ENCODE data around the gene ADARB1.
A peak's percentile ranks its signal among the peaks of the same experiment; 100 is the strongest.

Gene ADARB1

DNA sequence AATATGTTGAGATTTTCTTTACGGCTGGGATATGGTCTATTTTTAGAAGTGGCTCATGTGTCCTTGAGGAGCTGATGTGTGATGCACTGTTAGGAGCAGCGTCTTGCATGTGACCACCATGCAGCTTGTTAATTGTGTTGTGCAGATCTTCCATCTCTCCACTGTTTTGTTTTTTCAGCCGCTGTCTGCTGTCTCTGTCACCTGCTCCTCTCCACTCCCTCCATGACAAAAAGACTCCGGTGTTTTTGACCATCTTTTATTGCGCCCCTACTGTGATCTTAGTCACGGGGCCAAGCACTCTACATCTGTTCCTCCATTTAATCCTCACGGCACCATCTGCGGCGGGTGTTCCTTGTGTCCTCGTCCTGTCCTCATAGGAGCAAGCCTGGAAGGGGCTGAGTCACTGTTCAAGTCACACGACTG lies 51.8 kb downstream of the ADARB1 start:
- Histone ChIP-seq H3K9me3 (no peaks in the 10 kb centered on the region), H3K4me3 (ENCODE audit: low read depth, low read length) (no peak overlapping the region), H3K27me3 (no peaks in the 10 kb centered on the region), H3K36me3 (no peaks in the 10 kb centered on the region), H3K4me1 (peaks cover 23% of the 10 kb centered on the region)
- DNase-seq: no peak
- no peak for TF ChIP-seq CTCF (IDR thresholded peaks at IDR 0.05; ENCODE audit: low read depth, low read length)

- Histone ChIP-seq H3K9me3 (no peaks in the 10 kb centered on the region), H3K4me3 (ENCODE audit: low read depth, low read length) (no peak overlapping the region), H3K36me3 (no peaks in the 10 kb centered on the region), H3K27me3 (no peaks in the 10 kb centered on the region), H3K4me1 (peaks cover 17% of the 10 kb centered on the region)
- no peak for TF ChIP-seq CTCF (IDR thresholded peaks at IDR 0.05; ENCODE audit: low read depth, low read length)
- no peak for DNase-seq
Measured at GRCh38 chr21:45126983-45127382, 52.6 kb downstream of the ADARB1 start.

- H3K4me3 ChIP-seq (ENCODE audit: low read depth, low read length): no peak overlapping the region
- H3K27me3 ChIP-seq: no peaks in the 10 kb centered on the region
Measured at GRCh38 chr21:45127937-45128336, 53.6 kb downstream of the ADARB1 start.

GRCh38 chr21:45128613-45129188 lies 54.3 kb downstream of the ADARB1 start:
- peaks cover 11% of the 10 kb centered on the region for H3K4me1 ChIP-seq
- no peaks in the 10 kb centered on the region for H3K36me3 ChIP-seq
- H3K27me3 ChIP-seq: no peaks in the 10 kb centered on the region
- DNase-seq: peak; percentile 81
- H3K9me3 ChIP-seq: no peaks in the 10 kb centered on the region
- no peak overlapping the region for H3K4me3 ChIP-seq (ENCODE audit: low read depth, low read length)
- TF ChIP-seq CTCF (IDR thresholded peaks at IDR 0.05; ENCODE audit: low read depth, low read length): peak; percentile 99

More at GRCh38 chr21:45127937-45128336, 53.6 kb downstream of the ADARB1 start:
- no peak for DNase-seq
- TF ChIP-seq CTCF (IDR thresholded peaks at IDR 0.05; ENCODE audit: low read depth, low read length): no peak
- Histone ChIP-seq H3K9me3 (no peaks in the 10 kb centered on the region), H3K4me1 (peaks cover 11% of the 10 kb centered on the region), H3K36me3 (no peaks in the 10 kb centered on the region)

DNA sequence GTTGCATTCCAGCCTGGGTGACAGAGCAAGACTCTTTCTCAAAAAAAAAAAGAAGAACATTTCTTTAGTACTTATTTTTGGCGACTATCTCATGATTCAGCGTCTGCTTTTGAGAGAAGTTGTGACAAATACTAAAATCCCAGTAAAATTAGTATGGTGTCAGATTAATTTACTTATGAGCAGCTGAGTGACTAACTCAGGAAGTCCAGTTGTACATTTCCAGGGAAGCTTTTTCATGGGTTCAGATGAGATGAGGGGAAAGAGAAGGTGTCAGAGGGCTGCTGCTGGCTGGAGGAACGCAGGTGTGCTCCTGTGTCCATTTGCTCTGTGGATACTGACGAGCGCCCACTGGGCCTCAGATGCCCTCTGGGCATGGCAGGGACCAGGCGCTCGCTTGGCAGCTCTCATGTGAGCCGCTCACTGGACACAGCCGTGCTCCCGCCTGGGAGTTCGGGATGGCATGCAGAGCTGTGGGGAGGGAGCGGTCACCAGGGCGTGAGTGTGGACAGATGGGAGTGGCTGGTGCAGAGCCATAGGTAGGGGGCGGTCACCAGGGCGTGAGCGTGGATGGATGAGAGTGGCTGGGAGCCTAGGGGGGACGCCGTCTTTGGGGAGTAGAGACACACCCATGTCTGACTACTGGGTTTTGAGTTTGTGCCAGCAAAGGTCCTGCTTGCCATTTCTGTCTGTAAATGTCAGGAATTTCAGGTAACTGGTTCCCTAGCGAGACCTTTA lies 55.0 kb downstream of the ADARB1 start:
- Histone ChIP-seq H3K9me3 (no peaks in the 10 kb centered on the region), H3K4me1 (peaks cover 11% of the 10 kb centered on the region), H3K36me3 (no peaks in the 10 kb centered on the region), H3K4me3 (ENCODE audit: low read depth, low read length) (no peak overlapping the region), H3K27me3 (no peaks in the 10 kb centered on the region)
- no peak for DNase-seq
- TF ChIP-seq CTCF (IDR thresholded peaks at IDR 0.05; ENCODE audit: low read depth, low read length): no peak

- Histone ChIP-seq H3K4me3 (ENCODE audit: low read depth, low read length) (no peak overlapping the region), H3K4me1 (peaks cover 11% of the 10 kb centered on the region), H3K36me3 (no peaks in the 10 kb centered on the region), H3K27me3 (no peaks in the 10 kb centered on the region), H3K9me3 (no peaks in the 10 kb centered on the region)
- no peak for TF ChIP-seq CTCF (IDR thresholded peaks at IDR 0.05; ENCODE audit: low read depth, low read length)
- DNase-seq: no peak
Measured at GRCh38 chr21:45130324-45130774, 56.0 kb downstream of the ADARB1 start.

All from BE2C (cell line).